GM21786 (cell line): ENCODE results near the gene MMP3.
A peak's percentile ranks its signal among the peaks of the same experiment; 100 is the strongest.

Experiments used
- ATAC-seq: cut with Tn5 transposase; IDR thresholded peaks from one replicate; pipeline ENCODE4 v1.9.1; 2021; ENCODE audit not compliant: unreplicated experiment

Gene MMP3

DNA sequence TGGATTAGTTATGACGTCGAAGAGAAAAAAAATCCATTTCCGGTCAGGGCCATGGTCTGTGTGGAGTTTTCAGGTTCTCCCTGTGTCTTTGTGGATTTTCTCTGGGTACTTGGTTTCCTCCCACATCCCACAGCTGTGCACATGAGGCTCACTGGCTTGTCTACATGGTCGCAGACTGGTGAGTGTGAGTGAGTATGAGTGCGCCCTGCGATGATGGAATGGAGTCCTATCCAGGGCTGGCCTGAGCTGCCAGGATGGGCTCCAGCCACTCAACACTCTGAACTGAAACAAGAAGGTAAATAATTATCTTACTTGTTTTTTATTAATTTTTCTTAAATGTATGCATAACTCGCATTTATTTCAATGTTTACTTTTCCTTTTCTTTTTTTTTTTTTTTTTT, 10.8 kb downstream of the MMP3 start:
- no peak for ATAC-seq

- peak; percentile 43 for ATAC-seq
Measured at GRCh38 chr11:102831489-102832440, 11.6 kb downstream of the MMP3 start.

- ATAC-seq: no peak
Measured at GRCh38 chr11:102831128-102831488, 12.3 kb downstream of the MMP3 start.

DNA sequence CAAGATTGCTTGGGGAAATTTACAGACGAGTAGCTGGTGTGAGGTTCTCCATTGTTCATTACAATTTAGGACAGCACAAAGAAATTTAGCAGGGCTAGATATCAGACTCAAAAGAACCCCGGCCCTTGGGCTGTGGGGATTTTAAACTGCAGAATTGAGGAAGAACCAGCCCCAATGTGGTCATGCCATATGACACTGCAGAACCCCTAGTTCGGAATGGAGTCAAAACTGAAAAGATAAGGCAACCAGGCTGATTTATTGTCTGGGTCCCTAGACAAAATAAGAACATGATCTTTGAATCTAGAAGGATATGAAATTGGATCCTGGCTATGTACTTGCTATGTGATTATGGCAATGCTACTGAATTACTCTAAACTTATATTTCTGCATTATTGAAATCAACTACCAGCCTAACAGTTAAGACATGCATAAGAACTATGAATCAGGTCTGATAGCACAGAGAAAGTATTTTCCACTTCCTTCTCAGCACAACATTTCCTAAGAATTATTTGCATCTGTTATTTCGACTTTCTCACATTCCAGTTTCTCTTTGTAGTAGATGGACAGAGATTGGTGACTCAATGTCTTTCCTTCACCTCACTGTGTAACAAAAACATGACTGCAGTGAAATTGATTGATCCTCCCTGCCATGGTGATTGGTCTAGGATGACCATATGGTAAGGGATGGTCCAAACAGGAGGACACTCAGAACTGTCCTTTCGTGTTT, 13.2 kb downstream of the MMP3 start:
- ATAC-seq: no peak

DNA sequence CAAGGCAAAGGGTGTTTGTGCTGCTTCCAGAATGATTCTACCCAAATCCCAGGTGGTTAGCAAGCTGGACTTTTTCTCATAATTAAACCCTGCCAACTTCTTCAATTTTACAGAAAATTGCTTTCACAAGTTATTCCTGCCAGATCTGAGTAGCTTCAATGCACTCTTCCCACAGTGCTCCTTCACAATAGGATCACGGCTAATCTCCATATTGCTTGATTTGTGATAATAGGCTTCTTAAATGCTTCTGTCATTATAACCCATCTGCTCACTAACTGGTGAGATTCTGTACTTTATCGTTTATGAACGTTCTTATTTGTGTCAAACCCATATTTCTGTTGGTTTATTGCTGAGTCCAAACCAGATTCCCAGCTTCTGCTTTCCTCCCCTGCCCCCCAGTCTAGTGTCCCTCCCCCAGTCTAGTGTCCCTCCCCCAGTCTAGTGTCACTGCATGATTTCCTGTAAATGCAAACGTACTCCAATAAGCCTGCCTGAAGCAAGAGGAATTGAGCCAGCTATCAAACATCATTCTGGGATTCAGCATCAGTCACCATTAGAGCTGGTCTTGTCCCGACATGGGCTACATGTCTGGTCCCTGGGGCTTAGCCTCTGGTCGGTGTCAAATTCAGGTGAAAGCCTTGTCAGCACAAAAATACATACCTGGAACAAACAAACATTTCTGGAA, 14.0 kb downstream of the MMP3 start:
- ATAC-seq: no peak

DNA sequence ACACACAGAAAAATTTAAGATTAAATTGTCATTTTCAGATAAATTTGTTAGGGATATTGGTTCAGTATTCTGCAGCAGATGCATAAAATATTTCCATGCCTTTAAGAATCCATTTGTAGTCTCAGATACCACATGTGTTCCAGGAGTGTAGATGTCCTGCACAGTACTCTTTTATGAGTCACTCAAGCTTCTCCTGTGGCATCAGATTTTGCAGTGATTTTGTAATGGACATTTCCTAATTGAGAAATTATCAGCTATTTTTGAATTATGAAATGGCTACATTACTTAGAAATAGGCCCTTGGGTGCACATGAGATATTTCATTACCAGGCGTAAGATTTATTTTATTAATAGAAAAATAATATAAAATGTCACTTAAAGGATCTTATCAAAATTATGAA, 18.9 kb downstream of the MMP3 start:
- ATAC-seq: no peak

GRCh38 chr11:102819491-102819890, 23.9 kb downstream of the MMP3 start:
- no peak for ATAC-seq

GRCh38 chr11:102813484-102813883, 29.9 kb downstream of the MMP3 start:
- no peak for ATAC-seq

DNA sequence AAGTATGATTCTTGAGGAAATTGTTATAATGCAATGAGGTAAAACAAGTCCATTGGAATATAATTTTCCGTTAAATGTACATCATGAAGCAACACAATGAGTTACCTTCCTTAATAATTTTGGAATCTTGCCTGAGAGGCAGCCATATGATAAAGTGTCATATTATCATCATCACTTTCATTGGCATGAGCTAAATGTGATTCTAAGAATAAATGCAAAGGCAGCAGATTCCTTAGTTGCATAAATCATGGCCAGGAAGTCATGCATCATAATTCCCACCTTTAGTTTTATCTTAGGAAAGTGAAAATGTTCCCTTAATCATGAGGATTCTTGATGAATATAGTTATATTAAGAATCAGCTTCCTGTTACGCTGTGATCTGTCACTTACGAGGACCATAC, 31.2 kb downstream of the MMP3 start:
- no peak for ATAC-seq

- no peak for ATAC-seq
Measured at GRCh38 chr11:102810950-102811660, 32.3 kb downstream of the MMP3 start.

DNA sequence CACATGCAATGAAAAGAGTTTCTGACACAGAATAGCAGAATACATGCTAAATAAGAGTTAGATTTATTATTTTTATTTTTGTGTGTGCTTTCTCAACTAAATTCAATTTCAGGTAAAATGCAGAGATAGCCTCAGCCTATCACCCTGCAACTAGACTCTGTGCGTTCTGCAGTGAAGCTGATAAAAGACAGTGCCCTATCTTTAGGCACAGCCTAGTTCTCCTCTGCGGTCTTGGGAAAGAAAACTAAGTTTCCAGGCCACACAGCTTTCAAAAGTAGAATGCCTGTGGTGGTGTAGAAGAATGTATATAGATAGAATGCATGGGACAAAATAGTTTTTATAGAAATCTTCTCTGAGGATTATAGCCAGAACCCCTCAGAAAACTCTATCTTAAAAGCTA, 33.4 kb downstream of the MMP3 start:
- no peak for ATAC-seq

DNA sequence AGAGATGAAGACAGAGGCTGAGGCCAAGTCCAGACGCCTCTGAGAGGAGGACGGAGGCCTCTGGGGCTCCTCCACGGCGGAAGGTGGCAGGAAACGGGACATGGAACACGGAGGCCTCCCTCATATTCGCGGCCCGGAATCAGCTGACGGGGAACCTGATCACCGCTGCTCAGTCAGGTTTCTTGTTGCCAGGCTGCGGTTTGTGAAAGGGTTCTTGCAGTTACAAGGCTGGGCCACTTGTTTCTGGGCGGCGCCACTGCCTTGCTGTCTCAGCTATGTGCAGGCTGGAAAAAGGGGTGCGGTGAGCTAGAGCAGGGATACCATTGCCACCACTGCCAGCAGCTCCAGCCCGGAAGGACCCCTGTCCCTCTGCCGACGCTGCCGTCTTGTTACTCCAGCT, 35.5 kb downstream of the MMP3 start:
- ATAC-seq: no peak

DNA sequence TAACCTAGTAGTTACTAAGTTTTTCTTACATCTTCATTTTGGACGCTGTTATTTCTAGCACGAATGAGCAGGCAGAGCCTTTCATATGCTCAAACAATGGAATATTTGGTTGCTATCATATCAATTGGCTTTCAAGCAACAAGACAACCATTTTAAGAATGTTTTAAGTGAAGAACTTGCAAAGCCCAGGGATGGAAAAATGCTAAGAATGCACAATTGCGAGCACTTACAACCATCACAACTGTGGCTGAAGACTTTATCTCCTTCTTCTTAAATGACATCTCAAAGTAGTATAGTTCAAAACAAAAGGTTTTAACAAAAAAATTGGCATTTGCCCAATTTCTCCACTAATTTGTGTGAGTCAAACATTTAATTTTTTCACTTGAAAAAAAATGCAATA, 37.1 kb downstream of the MMP3 start:
- ATAC-seq: no peak

DNA sequence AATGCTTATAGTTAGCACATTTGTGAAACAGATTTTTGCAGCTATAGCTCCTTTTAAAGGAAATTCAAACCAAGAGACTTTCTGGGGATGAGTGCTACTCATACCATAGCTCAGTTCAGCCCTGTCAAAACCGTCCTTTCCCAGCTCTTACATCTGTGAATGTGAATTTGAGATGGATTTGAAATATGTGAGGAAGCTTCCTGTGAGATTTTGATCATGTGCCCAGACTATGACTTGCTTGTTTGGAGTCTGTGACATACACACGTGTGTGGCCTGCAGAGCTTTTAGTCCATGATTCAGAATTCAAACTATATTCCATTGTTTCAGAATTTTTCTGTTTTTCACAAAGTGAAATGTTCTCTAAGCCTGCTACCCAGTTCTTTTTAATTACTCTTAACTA, 41.1 kb downstream of the MMP3 start:
- ATAC-seq: no peak

- ATAC-seq: no peak
Measured at GRCh38 chr11:102800767-102801166, 42.6 kb downstream of the MMP3 start.

DNA sequence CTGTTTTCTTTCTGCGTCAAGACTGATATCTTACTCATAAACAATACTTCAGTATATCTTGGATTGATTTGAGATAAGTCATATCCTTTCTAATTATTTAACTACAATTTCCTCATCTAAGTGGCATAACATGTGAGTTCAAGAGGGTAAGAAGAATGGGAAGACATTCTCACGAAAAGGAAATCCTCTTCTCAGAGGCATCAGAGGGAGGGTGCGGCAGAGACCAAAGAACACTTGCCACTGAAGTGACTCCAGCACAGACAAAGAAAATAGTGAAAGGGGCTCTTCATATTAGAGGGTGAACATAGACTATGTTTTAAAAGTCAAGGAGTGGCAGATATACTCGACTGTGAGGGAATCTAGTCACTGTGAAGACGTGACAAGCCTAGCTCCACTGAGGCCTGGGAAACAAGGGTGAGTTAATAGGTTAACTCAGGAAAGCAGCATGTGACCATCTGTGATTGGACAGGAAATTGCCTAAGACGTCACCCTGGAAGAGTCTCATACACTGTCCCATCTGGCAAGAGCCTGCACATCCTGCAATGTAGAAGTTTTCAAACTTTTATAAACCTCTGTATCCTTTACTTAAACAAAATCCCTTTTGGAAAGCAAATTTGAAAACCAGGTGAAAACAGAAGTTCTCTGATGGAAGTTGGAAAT, 43.6 kb downstream of the MMP3 start:
- ATAC-seq: no peak

- ATAC-seq: no peak
Measured at GRCh38 chr11:102798012-102798746, 45.2 kb downstream of the MMP3 start, which contains the start of gene MMP1. MMP1 (minus strand) TSS chr11:102798160; CDS start chr11:102798092, 68 bp downstream.

- ATAC-seq: peak; percentile 98
Measured at GRCh38 chr11:102794382-102794781, 49.0 kb downstream of the MMP3 start.

- ATAC-seq: no peak
Measured at GRCh38 chr11:102793677-102794290, 49.6 kb downstream of the MMP3 start.
